Putamen (tissue), 1 donor: ENCODE data around the gene CTAG1A.
"Not testable (repeated sequence)": the region's sequence is repeated elsewhere in the genome, so short reads cannot be mapped to it uniquely, and the experiment has no call there.

Experiments used
- DNase-seq: peaks from one replicate; pipeline ENCODE4 v3.0.0-alpha.2; 2016; ENCODE audit warnings: low spot score

CTAG1A gene

GRCh38 chrX:154584585-154585183 lies at the start of gene CTAG1A:
TSS of gene CTAG1A (plus strand) at chrX:154585133. CDS start at chrX:154585207, 74 bp downstream.
- not testable (repeated sequence) for DNase-seq

- no peak for DNase-seq
Measured at GRCh38 chrX:154535892-154536291, 49.0 kb upstream of the CTAG1A start.

- no peak for DNase-seq
Measured at GRCh38 chrX:154539077-154539476, 45.9 kb upstream of the CTAG1A start.

- DNase-seq: not testable (repeated sequence)
Measured at GRCh38 chrX:154540365-154540764, 44.6 kb upstream of the CTAG1A start.

GRCh38 chrX:154540897-154541535 lies 43.9 kb upstream of the CTAG1A start:
- DNase-seq: no peak

GRCh38 chrX:154541589-154541895 lies 43.4 kb upstream of the CTAG1A start:
- DNase-seq: no peak

GRCh38 chrX:154541896-154542722 lies 42.8 kb upstream of the CTAG1A start:
- DNase-seq: no peak

- DNase-seq: no peak
Measured at GRCh38 chrX:154542723-154543424, 42.1 kb upstream of the CTAG1A start.

GRCh38 chrX:154545673-154546274 lies 39.2 kb upstream of the CTAG1A start:
- no peak for DNase-seq

- DNase-seq: no peak
Measured at GRCh38 chrX:154546354-154547244, 38.3 kb upstream of the CTAG1A start, which contains the start of gene G6PD. TSS of gene G6PD (minus strand) at chrX:154546846. CDS start at chrX:154546155, 691 bp downstream.

- DNase-seq: peak; percentile 89
Measured at GRCh38 chrX:154547245-154548027, 37.5 kb upstream of the CTAG1A start, which contains the start of gene IKBKG. TSS of gene IKBKG (plus strand) at chrX:154547620. CDS start at chrX:154552003, 4,383 bp downstream.

GRCh38 chrX:154548028-154548316 lies 37.0 kb upstream of the CTAG1A start:
- DNase-seq: no peak

GRCh38 chrX:154549766-154550165 lies 35.2 kb upstream of the CTAG1A start:
- no peak for DNase-seq

- DNase-seq: not testable (repeated sequence)
Measured at GRCh38 chrX:154552112-154552806, 32.7 kb upstream of the CTAG1A start.

GRCh38 chrX:154558060-154558690 lies 26.8 kb upstream of the CTAG1A start:
- DNase-seq: not testable (repeated sequence)

- DNase-seq: not testable (repeated sequence)
Measured at GRCh38 chrX:154558896-154559295, 26.0 kb upstream of the CTAG1A start.

GRCh38 chrX:154560326-154560725 lies 24.6 kb upstream of the CTAG1A start:
- not testable (repeated sequence) for DNase-seq

- DNase-seq: not testable (repeated sequence)
Measured at GRCh38 chrX:154562295-154562694, 22.6 kb upstream of the CTAG1A start.

GRCh38 chrX:154570361-154570760 lies 14.6 kb upstream of the CTAG1A start:
- DNase-seq: not testable (repeated sequence)
